Activated CD4-positive, alpha-beta memory T cell treated with anti-CD3 and anti-CD28 coated beads for 36 hours (primary cell): ENCODE measurements around the gene MMP23B. TPM values are rescaled to one million over a fixed set of nuclear protein-coding genes. Genes with fewer than 3 reads are reported as not detected.
"Not testable (repeated sequence)": the region's sequence is repeated elsewhere in the genome, so short reads cannot be mapped to it uniquely, and the experiment has no call there.

Experiments
- CTCF ChIA-PET: fragments of 350-600 bp; sonication (Branson Sonifier 250); formaldehyde crosslinking; loops from one replicate; lab custom pipeline; 2021; ENCODE audit warnings: antibody characterized with exemption, inconsistent platforms; lab: Charles Lee
- POLR2A ChIA-PET: fragments of 350-600 bp; sonication (Branson Sonifier 250); formaldehyde crosslinking; loops from one replicate; lab custom pipeline; 2021; ENCODE audit warnings: antibody characterized with exemption; lab: Charles Lee
- DNase-seq: peaks from one replicate; pipeline ENCODE4 v3.0.0-alpha.2; 2020
- H3K27ac Mint-ChIP-seq: one replicate; pipeline ENCODE4 v1.8.0; 2021; ENCODE audit warnings: mixed read lengths
- H3K27me3 Mint-ChIP-seq: one replicate; pipeline ENCODE4 v1.8.0; 2021; ENCODE audit warnings: mixed read lengths
- H3K36me3 Mint-ChIP-seq: one replicate; pipeline ENCODE4 v1.8.0; 2021; ENCODE audit warnings: mixed read lengths
- H3K4me1 Mint-ChIP-seq: one replicate; pipeline ENCODE4 v1.8.0; 2021; ENCODE audit warnings: low read depth, mixed read lengths
- H3K4me3 Mint-ChIP-seq: one replicate; pipeline ENCODE4 v1.8.0; 2021; ENCODE audit warnings: mild to moderate bottlenecking, mixed read lengths
- H3K9me3 Mint-ChIP-seq: one replicate; pipeline ENCODE4 v1.8.0; 2021; ENCODE audit warnings: mixed read lengths
- intact Hi-C: fragments of 100-400 bp; cut with micrococcal nuclease; formaldehyde crosslinking; loops from one replicate; pipeline ENCODE4 v1.15.1; 2023
- total RNA-seq, 2 experiments: library from RNA; stranded (reverse); gene quantifications; one replicate each; pipeline ENCODE4 v1.2.3, GENCODE V29; 2021

Gene MMP23B
- total RNA-seq, result 1 to 10 TPM in 1 of 2 experiments, under 1 TPM in 1; 0.61 to 1.1 TPM

DNA sequence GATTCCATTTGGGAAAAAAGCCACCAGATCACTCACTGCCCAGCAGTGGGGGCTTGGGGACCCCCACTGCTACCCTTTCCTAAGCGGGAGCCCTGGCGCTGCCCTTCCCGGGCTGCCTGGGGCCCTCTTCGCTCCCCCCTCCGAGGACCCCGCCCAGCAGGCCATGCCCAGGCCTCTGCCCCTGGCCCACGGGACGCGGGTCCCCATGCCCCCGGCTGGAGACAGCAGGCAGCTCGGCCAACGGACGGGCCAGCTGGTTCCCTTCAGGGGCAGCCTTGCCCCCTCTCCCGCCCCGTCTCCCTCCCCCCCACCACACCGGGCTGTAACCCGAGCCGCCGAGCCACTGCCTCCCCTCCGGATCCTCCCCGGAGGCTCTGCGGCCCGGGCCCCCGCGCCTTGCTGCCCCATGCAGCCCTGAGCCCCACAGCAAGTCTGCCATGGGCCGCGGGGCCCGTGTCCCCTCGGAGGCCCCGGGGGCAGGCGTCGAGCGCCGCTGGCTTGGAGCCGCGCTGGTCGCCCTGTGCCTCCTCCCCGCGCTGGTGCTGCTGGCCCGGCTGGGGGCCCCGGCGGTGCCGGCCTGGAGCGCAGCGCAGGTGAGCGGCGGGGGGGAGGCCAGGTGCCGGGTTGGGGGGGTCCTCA is at the start of gene MMP23B:
MMP23B (plus strand) TSS at position 392 of the 639 bp plus-strand sequence; CDS start at position 438, 46 bp downstream.
- Mint-ChIP-seq H3K4me1 (peaks cover 7% of the 10 kb centered on the region), H3K27ac (no peak within 1 kb of the TSS), H3K4me3 (no peak within 1 kb of the TSS), H3K9me3 (no peaks in the 10 kb centered on the region), H3K27me3 (peaks cover 4% of the 10 kb centered on the region), H3K36me3 (peaks cover 2% of the 10 kb centered on the region)
- intact Hi-C loops, result loop anchor here (2.0 kb wide), 1 partner anchor 17 kb away; the partner anchor contains the start of gene MIB2
- no peak for DNase-seq
- POLR2A ChIA-PET, result no interaction called here
- CTCF ChIA-PET, result interaction anchor here (0.5 kb wide), 1 partner anchor 18 kb away, joined by 3 read pairs; no protein-coding TSS in a partner anchor

DNA sequence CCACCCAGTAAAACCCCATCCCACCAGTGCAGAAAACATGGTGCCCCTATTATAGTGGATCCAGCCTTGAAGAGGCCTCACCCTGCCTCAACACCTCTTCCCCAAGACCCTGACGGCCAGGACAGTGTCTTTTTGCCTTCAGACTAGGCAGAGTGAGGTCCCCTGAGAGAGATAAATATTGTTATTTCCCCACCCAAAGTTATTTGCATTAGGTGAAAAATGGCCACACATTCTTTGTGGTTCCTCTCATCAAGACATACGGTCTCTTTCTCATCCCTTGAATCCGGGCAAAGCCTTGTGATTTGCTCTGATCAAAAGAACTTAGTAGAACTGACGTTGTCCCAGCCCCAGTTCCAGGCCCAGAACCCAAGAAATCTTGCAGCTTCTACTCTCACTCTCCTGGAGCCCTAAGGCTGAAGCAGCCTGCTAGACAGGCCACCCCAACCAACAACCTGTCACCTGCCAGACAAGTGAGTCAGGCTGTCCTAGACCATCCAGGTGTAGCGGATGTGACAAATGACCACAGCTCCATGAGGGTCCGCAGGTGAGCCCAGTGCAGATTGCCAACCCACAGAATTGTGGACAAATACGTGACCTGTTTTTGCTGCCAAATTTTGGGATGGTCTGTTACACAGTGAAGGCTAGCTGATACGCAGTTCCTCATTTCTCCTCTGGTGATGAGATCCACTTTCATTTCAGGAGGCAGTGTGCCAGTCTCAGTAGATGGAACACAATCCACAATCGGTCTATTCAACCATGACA is 49.2 kb upstream of the MMP23B start:
- CTCF ChIA-PET, result no interaction called here
- POLR2A ChIA-PET, result no interaction called here

DNA sequence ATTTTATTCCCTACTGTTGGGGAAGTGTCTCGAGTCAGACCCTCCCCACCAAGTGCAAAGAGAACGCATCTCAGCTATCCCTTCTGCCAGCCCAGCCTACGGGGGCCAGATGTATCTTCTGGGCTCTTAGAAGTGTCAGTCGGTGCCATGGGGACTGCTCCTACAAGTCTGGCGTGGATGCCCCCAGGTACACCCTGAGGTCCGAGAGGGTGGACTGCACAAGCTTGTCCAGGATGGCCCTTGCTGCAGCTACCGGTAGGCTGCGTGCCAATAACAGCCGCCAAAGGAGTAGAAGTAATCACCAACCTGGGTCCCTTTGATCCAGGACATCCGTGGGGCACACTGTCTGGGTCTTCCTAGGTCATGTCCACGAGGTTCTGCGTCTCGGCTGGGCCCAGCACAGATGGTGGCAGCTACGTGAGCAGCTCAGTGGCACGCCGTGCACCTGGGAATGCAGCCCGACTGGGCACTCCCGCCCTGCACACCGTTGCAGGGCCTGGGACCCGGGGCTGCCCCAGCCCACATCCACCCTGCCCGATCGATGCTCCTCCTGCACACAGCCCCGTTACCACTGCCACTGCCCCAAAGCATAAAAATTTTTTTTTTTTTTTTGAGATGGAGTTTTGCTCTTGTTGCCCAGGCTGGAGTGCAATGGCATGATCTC is 48.5 kb upstream of the MMP23B start:
- Mint-ChIP-seq H3K27ac (peak overlapping the region; percentile 2), H3K9me3 (no peaks in the 10 kb centered on the region), H3K36me3 (no peaks in the 10 kb centered on the region), H3K27me3 (peaks cover 1% of the 10 kb centered on the region), H3K4me1 (no peaks in the 10 kb centered on the region), H3K4me3 (no peak overlapping the region)
- ChIA-PET POLR2A (no interaction called here), CTCF (no interaction called here)
- DNase-seq, result no peak
- intact Hi-C loops, result no loop called here

More for the DNA sequence above, 49.2 kb upstream of the MMP23B start:
- no peaks in the 10 kb centered on the region for H3K27me3 Mint-ChIP-seq
- no peaks in the 10 kb centered on the region for H3K4me1 Mint-ChIP-seq
- no peak overlapping the region for H3K4me3 Mint-ChIP-seq
- H3K36me3 Mint-ChIP-seq, result no peaks in the 10 kb centered on the region
- no peak for DNase-seq
- H3K27ac Mint-ChIP-seq, result no peak overlapping the region
- no peaks in the 10 kb centered on the region for H3K9me3 Mint-ChIP-seq
- intact Hi-C loops, result no loop called here

DNA sequence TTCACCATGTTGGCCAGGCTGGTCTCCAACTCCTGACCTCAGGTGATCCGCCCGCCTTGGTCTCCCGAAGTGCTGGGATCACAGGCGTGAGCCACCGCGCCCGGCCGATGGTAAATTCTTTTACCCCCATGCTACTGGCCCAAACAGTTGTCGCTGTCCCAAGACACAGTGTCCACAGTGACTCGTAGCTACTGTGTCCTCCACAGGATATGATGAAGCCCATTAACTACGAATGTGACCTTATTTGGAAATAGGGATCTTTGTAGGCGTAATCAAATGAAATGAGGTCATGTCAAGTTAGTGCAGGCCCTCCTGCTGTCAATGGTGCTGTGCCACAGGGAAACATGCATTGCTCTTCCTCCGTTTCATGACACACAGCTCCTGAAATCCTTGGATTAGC is 40.5 kb upstream of the MMP23B start:
- Mint-ChIP-seq H3K4me1 (no peaks in the 10 kb centered on the region), H3K27me3 (peaks cover 4% of the 10 kb centered on the region), H3K9me3 (no peaks in the 10 kb centered on the region), H3K27ac (no peak overlapping the region), H3K4me3 (no peak overlapping the region), H3K36me3 (no peaks in the 10 kb centered on the region)
- intact Hi-C loops, result no loop called here
- POLR2A ChIA-PET, result no interaction called here
- no peak for DNase-seq
- CTCF ChIA-PET, result interaction anchor here (0.9 kb wide), 1 partner anchor 33 kb away, joined by 3 read pairs; no protein-coding TSS in a partner anchor

DNA sequence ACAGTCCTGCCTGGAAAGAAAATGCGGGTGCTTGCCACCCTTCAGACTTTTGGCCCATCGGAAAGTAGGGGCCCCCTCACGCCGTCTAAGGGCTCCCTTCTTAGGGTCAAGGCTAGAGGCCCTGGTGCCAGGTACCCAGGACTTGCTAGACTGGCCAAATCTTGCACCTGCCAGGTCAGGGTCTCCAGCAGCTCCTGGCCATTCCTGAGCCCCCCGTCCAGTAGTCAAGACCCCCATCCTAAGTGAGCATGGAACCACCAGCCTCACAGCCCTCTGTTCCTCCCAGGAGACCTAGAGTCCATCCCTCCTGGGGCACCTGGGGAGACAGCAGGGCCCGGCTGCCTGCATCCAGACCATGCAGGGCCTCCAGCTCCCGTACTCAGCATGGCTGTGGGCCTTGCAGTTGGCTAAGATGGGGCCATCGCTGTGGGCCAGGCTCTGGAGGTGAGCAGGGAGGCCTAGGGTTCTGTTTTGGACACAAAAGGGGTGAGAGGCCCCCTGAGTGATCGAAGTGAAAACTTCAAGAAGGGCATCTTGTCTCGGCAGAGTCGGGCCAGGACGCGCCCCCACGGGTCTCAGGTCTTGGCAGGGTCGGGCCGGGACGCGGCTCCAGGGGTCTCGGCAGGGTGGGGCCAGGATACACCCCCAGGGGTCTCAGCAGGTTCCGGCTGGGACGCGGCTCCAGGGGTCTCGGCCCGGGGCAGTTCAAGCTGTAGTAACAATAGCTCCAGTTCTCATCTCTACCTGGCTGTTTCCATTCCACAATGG is 38.0 kb upstream of the MMP23B start:
- intact Hi-C loops, result no loop called here
- Mint-ChIP-seq H3K9me3 (no peaks in the 10 kb centered on the region), H3K27me3 (peaks cover 4% of the 10 kb centered on the region), H3K27ac (no peak overlapping the region), H3K36me3 (no peaks in the 10 kb centered on the region), H3K4me1 (peaks cover 9% of the 10 kb centered on the region), H3K4me3 (no peak overlapping the region)
- ChIA-PET POLR2A (no interaction called here), CTCF (interaction anchor here (0.8 to 1.1 kb wide), 2 partner anchors 10 to 37 kb away, joined by 3 to 4 read pairs; no protein-coding TSS in a partner anchor)
- DNase-seq, result no peak

DNA sequence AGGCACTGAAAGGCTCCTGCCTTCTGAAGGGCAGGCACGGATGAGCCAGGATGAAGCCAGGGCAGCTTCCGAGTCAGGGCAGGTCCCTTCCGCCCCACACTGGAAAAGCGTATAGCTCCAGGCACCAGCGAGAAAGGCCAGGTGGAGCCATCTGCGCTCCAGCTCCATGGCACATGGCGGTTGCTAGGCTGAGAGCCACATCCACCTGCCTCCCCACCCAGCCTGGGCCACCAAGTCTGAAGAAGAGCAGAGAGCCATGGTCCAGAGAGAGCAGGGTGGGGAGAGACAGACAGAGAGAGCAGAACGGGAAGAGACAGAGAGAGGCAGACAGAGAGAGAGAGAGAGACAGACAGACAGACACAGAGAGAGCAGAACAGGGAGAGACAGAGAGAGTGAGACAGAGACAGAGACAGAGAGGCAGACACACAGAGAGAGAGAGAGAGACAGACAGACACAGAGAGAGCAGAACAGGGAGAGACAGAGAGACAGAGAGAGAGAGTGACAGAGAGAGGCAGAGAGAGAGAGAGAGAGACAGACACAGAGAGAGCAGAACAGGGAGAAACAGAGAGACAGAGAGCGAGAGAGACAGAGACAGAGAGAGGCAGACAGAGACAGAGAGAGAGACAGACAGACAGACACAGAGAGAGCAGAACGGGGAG is 37.2 kb upstream of the MMP23B start:
- Mint-ChIP-seq H3K9me3 (no peaks in the 10 kb centered on the region), H3K27ac (no peak overlapping the region), H3K4me3 (no peak overlapping the region), H3K27me3 (peaks cover 5% of the 10 kb centered on the region), H3K4me1 (peaks cover 10% of the 10 kb centered on the region), H3K36me3 (no peaks in the 10 kb centered on the region)
- intact Hi-C loops, result no loop called here
- ChIA-PET POLR2A (no interaction called here), CTCF (interaction anchor here (0.8 to 1.1 kb wide), 2 partner anchors 9 to 36 kb away, joined by 3 to 4 read pairs; no protein-coding TSS in a partner anchor)
- no peak for DNase-seq

DNA sequence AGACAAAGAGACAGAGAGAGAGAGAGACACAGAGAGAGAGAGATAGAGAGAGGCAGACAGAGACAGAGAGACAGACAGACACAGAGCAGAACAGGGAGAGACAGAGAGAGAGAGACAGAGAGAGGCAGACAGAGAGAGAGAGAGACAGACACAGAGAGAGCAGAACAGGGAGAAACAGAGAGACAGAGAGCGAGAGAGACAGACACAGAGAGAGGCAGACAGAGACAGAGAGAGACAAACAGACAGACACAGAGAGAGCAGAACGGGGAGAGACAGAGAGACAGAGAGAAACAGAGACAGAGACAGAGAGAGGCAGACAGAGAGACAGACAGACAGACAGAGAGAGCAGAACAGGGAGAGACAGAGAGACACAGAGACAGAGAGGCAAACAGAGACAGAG is 36.6 kb upstream of the MMP23B start:
- H3K36me3 Mint-ChIP-seq, H3K4me3 Mint-ChIP-seq, intact Hi-C loops, H3K27me3 Mint-ChIP-seq, H3K27ac Mint-ChIP-seq, POLR2A ChIA-PET, DNase-seq, CTCF ChIA-PET, H3K9me3 Mint-ChIP-seq: not testable (repeated sequence)
- peaks cover 10% of the 10 kb centered on the region for H3K4me1 Mint-ChIP-seq

DNA sequence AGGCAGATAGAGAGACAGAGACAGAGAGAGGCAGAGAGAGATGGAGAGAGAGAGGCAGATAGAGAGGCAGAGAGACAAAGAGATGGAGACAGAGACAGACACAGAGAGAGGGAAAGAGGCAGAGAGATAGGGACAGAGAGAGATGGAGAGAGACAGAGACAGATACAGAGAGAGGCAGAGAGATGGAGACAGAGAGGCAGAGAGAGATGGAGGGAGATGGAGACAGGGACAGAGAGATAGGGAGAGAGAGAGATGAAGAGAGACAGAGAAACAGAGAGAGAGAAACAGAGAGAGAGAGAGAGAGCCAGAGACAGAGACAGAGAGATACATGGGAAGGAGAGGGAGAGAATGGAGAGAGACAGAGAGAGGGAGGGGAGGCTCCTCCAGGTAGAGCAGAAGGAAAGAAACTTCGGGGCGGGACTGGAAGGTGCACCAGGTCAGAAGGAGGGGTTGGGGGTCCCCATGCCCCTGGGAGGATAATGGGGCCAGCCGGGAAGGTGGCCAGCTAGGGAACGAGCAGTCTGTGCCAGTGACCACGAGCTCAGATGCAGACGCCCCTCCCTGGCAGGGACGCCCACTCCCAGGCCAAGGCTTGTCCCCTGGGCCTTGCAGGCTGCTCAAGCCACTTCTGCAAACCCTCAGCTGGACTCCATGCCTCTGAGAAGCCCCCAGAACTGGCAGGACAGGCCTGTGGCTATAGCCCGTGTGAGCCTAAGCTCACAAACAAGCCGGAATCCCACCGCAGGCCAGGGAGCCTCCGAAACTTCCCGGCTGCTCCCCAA is 35.3 kb upstream of the MMP23B start:
- Mint-ChIP-seq H3K4me3 (no peak overlapping the region), H3K27me3 (peaks cover 5% of the 10 kb centered on the region), H3K4me1 (peaks cover 10% of the 10 kb centered on the region), H3K9me3 (no peaks in the 10 kb centered on the region), H3K27ac (no peak overlapping the region), H3K36me3 (no peaks in the 10 kb centered on the region)
- ChIA-PET CTCF (interaction anchor here (1.1 kb wide), 1 partner anchor 18 kb away, joined by 4 read pairs; no protein-coding TSS in a partner anchor), POLR2A (interaction anchor here (0.6 to 0.8 kb wide), 2 partner anchors 19 to 23 kb away, joined by 3 read pairs; partner anchors contain the start of gene MIB2)
- no peak for DNase-seq
- intact Hi-C loops, result no loop called here

DNA sequence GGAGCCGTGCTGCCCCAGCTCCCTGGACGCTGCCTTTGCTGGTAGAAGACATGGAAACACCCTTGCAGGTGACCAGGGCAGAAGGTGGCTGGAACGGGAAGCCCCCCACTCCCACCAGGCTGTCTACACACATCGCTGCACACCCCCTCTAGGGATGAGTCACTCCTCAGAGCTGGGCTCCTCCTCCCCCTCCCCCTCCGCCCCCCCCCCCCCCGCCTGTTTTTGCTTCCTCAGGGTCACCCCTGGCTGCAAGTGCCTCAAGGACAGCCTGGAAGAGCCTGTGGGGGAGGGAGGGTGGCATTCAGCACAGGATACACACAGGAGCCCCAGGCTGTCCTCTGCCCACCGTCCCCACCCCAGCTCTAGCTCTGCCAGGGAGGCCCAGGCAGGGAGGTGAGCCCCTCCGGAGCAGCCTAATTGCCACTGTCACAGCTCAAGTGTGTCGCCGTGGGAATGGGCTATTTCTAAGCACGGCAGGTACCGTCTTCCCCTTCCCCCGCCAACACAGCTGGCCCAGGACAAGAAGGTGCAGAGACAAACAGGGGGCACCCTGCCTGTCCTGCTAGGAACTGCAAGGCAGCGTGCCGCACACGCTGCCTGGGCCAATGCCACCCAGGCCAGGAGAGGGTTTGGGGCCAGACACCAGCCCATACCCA is 34.6 kb upstream of the MMP23B start:
- Mint-ChIP-seq H3K27ac (no peak overlapping the region), H3K4me1 (peaks cover 10% of the 10 kb centered on the region), H3K9me3 (no peaks in the 10 kb centered on the region), H3K36me3 (no peaks in the 10 kb centered on the region), H3K4me3 (no peak overlapping the region), H3K27me3 (peaks cover 5% of the 10 kb centered on the region)
- intact Hi-C loops, result no loop called here
- ChIA-PET POLR2A (interaction anchor here (0.8 kb wide), 1 partner anchor 18 kb away, joined by 3 read pairs; the partner anchor contains the start of gene MIB2), CTCF (interaction anchor here (1.1 kb wide), 1 partner anchor 17 kb away, joined by 4 read pairs; no protein-coding TSS in a partner anchor)
- peak; percentile 42 for DNase-seq

DNA sequence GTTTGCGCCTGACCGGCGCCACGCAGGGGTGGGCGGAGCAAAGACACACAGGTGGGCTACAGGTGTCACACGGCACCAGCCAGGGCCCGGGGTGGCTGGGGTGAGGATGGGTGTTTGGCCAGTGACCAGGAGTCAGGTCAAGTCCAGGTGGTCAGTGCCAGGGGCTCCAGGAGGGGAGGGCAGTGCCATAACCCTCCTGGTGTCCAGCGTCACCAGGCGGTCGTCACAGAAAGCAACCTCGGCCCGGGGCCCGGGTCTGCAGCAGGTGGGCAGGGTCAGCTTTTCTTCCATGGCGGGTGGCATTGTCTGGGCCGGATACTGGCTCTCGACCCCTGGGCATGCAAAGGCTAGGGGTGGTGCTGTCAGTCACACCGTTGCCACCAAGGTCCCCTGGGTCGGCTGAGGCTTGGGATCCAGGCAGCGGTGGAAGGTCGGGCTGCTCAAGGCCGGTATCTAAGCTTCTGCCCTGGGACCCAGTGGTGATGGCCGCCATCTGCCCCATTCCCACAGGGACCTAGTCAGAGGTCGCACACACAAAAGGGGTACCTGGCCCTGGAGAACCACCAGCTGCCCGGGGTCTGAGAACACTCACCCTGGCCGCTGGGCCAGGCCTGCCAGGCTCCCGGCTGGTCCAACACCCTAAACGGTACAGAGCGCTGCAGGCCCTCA is 33.8 kb upstream of the MMP23B start:
- ChIA-PET CTCF (interaction anchor here (1.0 to 1.1 kb wide), 2 partner anchors 10 to 16 kb away, joined by 3 to 4 read pairs; no protein-coding TSS in a partner anchor), POLR2A (no interaction called here)
- no peak for DNase-seq
- intact Hi-C loops, result no loop called here
- H3K36me3 Mint-ChIP-seq, result no peaks in the 10 kb centered on the region
- no peak overlapping the region for H3K4me3 Mint-ChIP-seq
- no peaks in the 10 kb centered on the region for H3K9me3 Mint-ChIP-seq
- H3K27me3 Mint-ChIP-seq, result peaks cover 5% of the 10 kb centered on the region
- H3K4me1 Mint-ChIP-seq, result peaks cover 10% of the 10 kb centered on the region
- no peak overlapping the region for H3K27ac Mint-ChIP-seq
